ENCODE results near the gene FTHL17.
A peak's percentile ranks its signal among the peaks of the same experiment; 100 is the strongest.

The FTHL17 gene

DNA sequence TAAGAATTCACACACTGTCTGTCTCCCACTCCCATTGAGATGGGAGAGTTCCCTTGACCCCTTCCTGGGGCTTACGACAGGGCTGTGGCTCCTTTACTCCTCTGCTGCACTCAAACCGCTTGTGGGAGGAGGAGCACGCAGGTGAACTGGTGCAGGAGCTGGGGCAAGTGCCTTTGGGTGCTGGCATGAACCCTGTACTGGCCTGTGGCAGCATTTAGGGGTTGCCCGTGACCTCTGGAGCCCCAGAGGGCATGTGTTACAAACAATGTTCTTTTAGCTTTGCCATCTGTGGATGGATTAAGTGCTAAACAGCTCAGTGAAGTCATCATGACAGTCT is 21.8 kb upstream of the FTHL17 start:
- peaks cover 3% of the 10 kb centered on the region for H3K9me3 ChIP-seq (ENCODE audit: control insufficient read depth, low read length)
- H3K14ac ChIP-seq (ENCODE audit: low read length in 2 of 2), result no peak overlapping the region
- no peak overlapping the region for H3K4me2 ChIP-seq (ENCODE audit: low read length, poor library complexity, severe bottlenecking)

DNA sequence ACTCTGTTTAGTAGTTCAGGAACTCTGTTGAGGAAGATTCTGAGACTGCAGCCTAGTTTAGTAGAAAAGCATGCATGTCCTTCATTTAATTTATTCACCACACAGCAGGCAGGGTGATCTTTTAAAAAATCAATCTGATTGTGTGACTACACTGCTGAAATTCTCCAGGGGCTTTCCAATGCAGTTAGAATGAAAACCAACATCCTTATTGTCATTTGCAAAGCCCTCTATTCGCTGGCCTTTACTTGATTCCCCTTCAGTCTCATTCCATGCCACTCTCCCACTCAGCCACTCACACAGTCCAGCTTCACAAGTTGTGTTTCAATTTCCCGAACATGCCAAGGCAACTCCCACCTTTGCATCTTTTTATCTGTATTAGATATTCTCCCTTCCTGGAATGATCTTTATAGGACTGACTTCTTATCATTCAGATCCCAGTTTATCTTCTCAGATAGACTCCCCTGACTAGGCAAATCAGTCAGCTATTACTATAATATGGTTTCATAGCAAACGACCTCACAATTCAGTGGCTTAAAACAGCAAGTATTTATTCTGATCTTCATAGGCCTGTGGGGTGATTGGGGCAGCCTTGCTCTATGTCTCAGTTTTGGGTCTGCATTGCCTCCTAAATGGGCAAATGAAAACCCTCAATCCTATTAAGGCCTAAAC is 21.3 kb upstream of the FTHL17 start:
- no peak overlapping the region for H3K4me2 ChIP-seq (ENCODE audit: low read length, poor library complexity, severe bottlenecking)
- no peaks in the 10 kb centered on the region for H3K79me1 ChIP-seq (replicated peaks; ENCODE audit: low read length, poor library complexity, severe bottlenecking)
- no peaks in the 10 kb centered on the region for H3K4me1 ChIP-seq (ENCODE audit: control insufficient read depth, insufficient read depth, low read depth, low read length)
- peaks cover 3% of the 10 kb centered on the region for H3K9me3 ChIP-seq (ENCODE audit: control insufficient read depth, low read length)
- H3K14ac ChIP-seq (ENCODE audit: low read length in 2 of 2), result no peak overlapping the region
- no peaks in the 10 kb centered on the region for H3K36me3 ChIP-seq (ENCODE audit: control insufficient read depth in 1 of 2, insufficient read depth in 2 of 2, low read depth in 1 of 2, low read length in 2 of 2)
- no peak overlapping the region for H2BK15ac ChIP-seq (ENCODE audit: low read depth, poor library complexity, severe bottlenecking)
- no peak overlapping the region for H2AFZ ChIP-seq (ENCODE audit: low read depth, low read length)
- H2BK5ac ChIP-seq (ENCODE audit: low read depth, low read length, poor library complexity, severe bottlenecking), result no peak overlapping the region
- H3K27me3 ChIP-seq (ENCODE audit: control insufficient read depth in 1 of 2, insufficient read depth in 1 of 2, low read length in 2 of 2), result no peaks in the 10 kb centered on the region
- no peak overlapping the region for H2BK12ac ChIP-seq (ENCODE audit: low read length in 2 of 2)
- H3K18ac ChIP-seq (ENCODE audit: low read depth in 1 of 2, low read length in 2 of 2), result no peak overlapping the region
- no peak overlapping the region for H4K8ac ChIP-seq (ENCODE audit: low read length)
- no peak for DNase-seq
- no peak overlapping the region for H3K4me3 ChIP-seq (ENCODE audit: insufficient read depth in 1 of 2, low read depth in 1 of 2, low read length in 2 of 2)
- no peak overlapping the region for H3K4ac ChIP-seq (ENCODE audit: low read depth in 1 of 2, low read length in 2 of 2)
- H3K9ac ChIP-seq (ENCODE audit: low read length), result no peak overlapping the region
- no peak overlapping the region for H3K23ac ChIP-seq (ENCODE audit: low read length in 2 of 2)
- H3K27ac ChIP-seq (ENCODE audit: low read length, poor library complexity, severe bottlenecking), result no peak overlapping the region
- H2AK5ac ChIP-seq (ENCODE audit: low read length, severe bottlenecking), result no peak overlapping the region
- H2BK120ac ChIP-seq (ENCODE audit: low read depth, low read length), result no peak overlapping the region
- 74% methylated on average over 3 of the region's 3 CpGs for WGBS
- no peak overlapping the region for H4K91ac ChIP-seq (ENCODE audit: low read length)

More for the DNA sequence above, 21.8 kb upstream of the FTHL17 start:
- Histone ChIP-seq H3K18ac (ENCODE audit: low read depth in 1 of 2, low read length in 2 of 2) (no peak overlapping the region), H3K27ac (ENCODE audit: low read length, poor library complexity, severe bottlenecking) (no peak overlapping the region), H3K79me1 (replicated peaks; ENCODE audit: low read length, poor library complexity, severe bottlenecking) (no peaks in the 10 kb centered on the region), H2BK5ac (ENCODE audit: low read depth, low read length, poor library complexity, severe bottlenecking) (no peak overlapping the region), H4K91ac (ENCODE audit: low read length) (peak overlapping the region; percentile 39), H3K4ac (ENCODE audit: low read depth in 1 of 2, low read length in 2 of 2) (no peak overlapping the region), H4K8ac (ENCODE audit: low read length) (no peak overlapping the region), H2AFZ (ENCODE audit: low read depth, low read length) (no peak overlapping the region), H3K23ac (ENCODE audit: low read length in 2 of 2) (no peak overlapping the region), H2BK15ac (ENCODE audit: low read depth, poor library complexity, severe bottlenecking) (no peak overlapping the region), H2BK120ac (ENCODE audit: low read depth, low read length) (no peak overlapping the region), H3K27me3 (ENCODE audit: control insufficient read depth in 1 of 2, insufficient read depth in 1 of 2, low read length in 2 of 2) (no peaks in the 10 kb centered on the region), H3K4me1 (ENCODE audit: control insufficient read depth, insufficient read depth, low read depth, low read length) (no peaks in the 10 kb centered on the region), H2AK5ac (ENCODE audit: low read length, severe bottlenecking) (no peak overlapping the region), H2BK12ac (ENCODE audit: low read length in 2 of 2) (no peak overlapping the region), H3K4me3 (ENCODE audit: insufficient read depth in 1 of 2, low read depth in 1 of 2, low read length in 2 of 2) (no peak overlapping the region), H3K36me3 (ENCODE audit: control insufficient read depth in 1 of 2, insufficient read depth in 2 of 2, low read depth in 1 of 2, low read length in 2 of 2) (no peaks in the 10 kb centered on the region), H3K9ac (ENCODE audit: low read length) (no peak overlapping the region)
- DNase-seq, result no peak
- 79% methylated on average over 4 of the region's 4 CpGs for WGBS

DNA sequence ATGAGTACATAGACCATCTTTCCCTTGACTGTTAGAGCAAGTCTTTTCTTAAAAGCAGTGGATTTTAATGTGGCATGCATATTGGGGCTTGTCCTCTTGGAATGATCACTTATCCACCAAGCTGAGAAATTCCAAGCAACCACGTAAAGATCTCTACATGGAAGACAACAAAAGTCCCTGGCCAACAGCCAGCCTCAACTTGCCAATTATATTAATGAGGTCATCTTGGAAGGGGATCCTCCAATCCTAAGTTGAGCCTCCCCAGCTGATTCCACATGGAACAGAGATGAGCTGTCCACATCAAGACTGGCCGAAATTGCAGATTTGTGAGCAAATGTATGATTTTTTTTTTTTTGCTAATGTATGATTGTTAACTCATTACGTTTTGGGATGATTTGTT is 20.6 kb upstream of the FTHL17 start:
- Histone ChIP-seq H3K27ac (ENCODE audit: low read length, poor library complexity, severe bottlenecking) (no peak overlapping the region), H2AFZ (ENCODE audit: low read depth, low read length) (no peak overlapping the region), H3K18ac (ENCODE audit: low read depth in 1 of 2, low read length in 2 of 2) (no peak overlapping the region), H2AK5ac (ENCODE audit: low read length, severe bottlenecking) (no peak overlapping the region), H2BK12ac (ENCODE audit: low read length in 2 of 2) (no peak overlapping the region), H4K91ac (ENCODE audit: low read length) (no peak overlapping the region), H3K4me2 (ENCODE audit: low read length, poor library complexity, severe bottlenecking) (no peak overlapping the region), H3K27me3 (ENCODE audit: control insufficient read depth in 1 of 2, insufficient read depth in 1 of 2, low read length in 2 of 2) (no peaks in the 10 kb centered on the region), H3K4ac (ENCODE audit: low read depth in 1 of 2, low read length in 2 of 2) (no peak overlapping the region), H3K23ac (ENCODE audit: low read length in 2 of 2) (no peak overlapping the region), H3K4me1 (ENCODE audit: control insufficient read depth, insufficient read depth, low read depth, low read length) (no peaks in the 10 kb centered on the region), H3K14ac (ENCODE audit: low read length in 2 of 2) (no peak overlapping the region), H2BK5ac (ENCODE audit: low read depth, low read length, poor library complexity, severe bottlenecking) (no peak overlapping the region), H2BK120ac (ENCODE audit: low read depth, low read length) (no peak overlapping the region), H4K8ac (ENCODE audit: low read length) (no peak overlapping the region), H3K36me3 (ENCODE audit: control insufficient read depth in 1 of 2, insufficient read depth in 2 of 2, low read depth in 1 of 2, low read length in 2 of 2) (no peaks in the 10 kb centered on the region), H2BK15ac (ENCODE audit: low read depth, poor library complexity, severe bottlenecking) (no peak overlapping the region), H3K79me1 (replicated peaks; ENCODE audit: low read length, poor library complexity, severe bottlenecking) (no peaks in the 10 kb centered on the region), H3K4me3 (ENCODE audit: insufficient read depth in 1 of 2, low read depth in 1 of 2, low read length in 2 of 2) (no peak overlapping the region), H3K9ac (ENCODE audit: low read length) (no peak overlapping the region), H3K9me3 (ENCODE audit: control insufficient read depth, low read length) (peaks cover 3% of the 10 kb centered on the region)
- no peak for DNase-seq
- 71% methylated on average over 1 of the region's 3 CpGs for WGBS

DNA sequence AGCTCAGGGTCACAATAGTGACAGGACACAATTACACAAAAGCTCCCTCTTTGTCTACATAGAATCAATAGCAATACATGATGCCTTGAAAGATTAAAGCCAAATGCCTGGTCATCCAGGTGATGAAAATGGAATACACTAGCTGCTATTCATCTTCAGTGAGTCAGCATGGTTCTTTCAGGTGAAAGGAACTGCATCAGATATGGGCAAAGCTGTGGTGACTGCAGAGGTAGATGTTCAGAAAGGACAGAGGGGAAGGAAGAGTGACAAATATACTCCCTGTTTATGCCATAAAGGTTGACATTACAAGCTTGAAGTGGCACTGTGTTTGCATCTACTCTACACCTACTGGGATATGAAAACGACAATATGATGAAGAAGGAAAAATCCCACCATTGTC is 20.0 kb upstream of the FTHL17 start:
- Histone ChIP-seq H3K36me3 (ENCODE audit: control insufficient read depth in 1 of 2, insufficient read depth in 2 of 2, low read depth in 1 of 2, low read length in 2 of 2) (no peaks in the 10 kb centered on the region), H3K27me3 (ENCODE audit: control insufficient read depth in 1 of 2, insufficient read depth in 1 of 2, low read length in 2 of 2) (no peaks in the 10 kb centered on the region), H3K4ac (ENCODE audit: low read depth in 1 of 2, low read length in 2 of 2) (no peak overlapping the region), H3K14ac (ENCODE audit: low read length in 2 of 2) (no peak overlapping the region), H2AK5ac (ENCODE audit: low read length, severe bottlenecking) (no peak overlapping the region), H2BK12ac (ENCODE audit: low read length in 2 of 2) (no peak overlapping the region), H2AFZ (ENCODE audit: low read depth, low read length) (no peak overlapping the region), H3K4me2 (ENCODE audit: low read length, poor library complexity, severe bottlenecking) (no peak overlapping the region), H3K4me3 (ENCODE audit: insufficient read depth in 1 of 2, low read depth in 1 of 2, low read length in 2 of 2) (no peak overlapping the region), H4K91ac (ENCODE audit: low read length) (no peak overlapping the region), H4K8ac (ENCODE audit: low read length) (no peak overlapping the region), H3K27ac (ENCODE audit: low read length, poor library complexity, severe bottlenecking) (no peak overlapping the region), H3K18ac (ENCODE audit: low read depth in 1 of 2, low read length in 2 of 2) (no peak overlapping the region), H3K4me1 (ENCODE audit: control insufficient read depth, insufficient read depth, low read depth, low read length) (no peaks in the 10 kb centered on the region), H3K9me3 (ENCODE audit: control insufficient read depth, low read length) (peaks cover 3% of the 10 kb centered on the region), H2BK5ac (ENCODE audit: low read depth, low read length, poor library complexity, severe bottlenecking) (no peak overlapping the region), H2BK120ac (ENCODE audit: low read depth, low read length) (no peak overlapping the region), H2BK15ac (ENCODE audit: low read depth, poor library complexity, severe bottlenecking) (no peak overlapping the region), H3K9ac (ENCODE audit: low read length) (no peak overlapping the region), H3K23ac (ENCODE audit: low read length in 2 of 2) (no peak overlapping the region), H3K79me1 (replicated peaks; ENCODE audit: low read length, poor library complexity, severe bottlenecking) (no peaks in the 10 kb centered on the region)
- no peak for DNase-seq
- WGBS, result no CpG with 5 or more reads among the region's 1 CpG
